OCI-LY7 (cell line): Measurements from ENCODE around the gene ZNF200.

Source experiments
- EZH2phosphoT487 ChIP-seq: fragments of 200-600 bp; sonication (generic); IDR thresholded peaks from 2 replicates; pipeline ENCODE4 v1.6.1; 2018; ENCODE audit warnings: low read depth, borderline replicate concordance, mild to moderate bottlenecking, mixed run types, antibody characterized with exemption, low read length, moderate library complexity, mixed read lengths
- TF ChIP-seq, protein P1 (sequence below): fragments of 200-600 bp; sonication (generic); conservative IDR thresholded peaks from 2 replicates; pipeline ENCODE4 v1.5.1; 2014; ENCODE audit warnings: mild to moderate bottlenecking, antibody characterized with exemption, low read length, moderate library complexity, mixed read lengths

DNA sequence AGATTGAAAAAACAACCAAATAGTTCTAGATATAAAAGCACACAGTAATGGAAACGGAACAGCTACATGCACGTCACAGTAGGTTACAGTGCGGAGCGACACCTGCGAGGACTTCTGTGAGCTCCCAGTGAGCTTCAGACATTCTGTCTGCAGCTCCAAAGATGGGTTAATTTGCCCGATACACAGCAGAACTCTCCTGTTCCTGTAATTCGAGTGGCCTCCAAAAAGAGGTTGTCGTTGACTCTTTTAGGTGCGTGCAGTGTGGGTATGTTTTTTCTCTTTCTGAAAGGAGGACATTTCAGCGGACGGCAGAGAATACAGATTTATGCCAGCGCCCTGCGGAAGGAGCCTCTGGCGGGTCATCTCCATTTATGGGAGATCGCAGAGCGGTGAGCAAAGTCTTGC lies 44.0 kb downstream of the ZNF200 start:
- TF ChIP-seq, protein P1, sequence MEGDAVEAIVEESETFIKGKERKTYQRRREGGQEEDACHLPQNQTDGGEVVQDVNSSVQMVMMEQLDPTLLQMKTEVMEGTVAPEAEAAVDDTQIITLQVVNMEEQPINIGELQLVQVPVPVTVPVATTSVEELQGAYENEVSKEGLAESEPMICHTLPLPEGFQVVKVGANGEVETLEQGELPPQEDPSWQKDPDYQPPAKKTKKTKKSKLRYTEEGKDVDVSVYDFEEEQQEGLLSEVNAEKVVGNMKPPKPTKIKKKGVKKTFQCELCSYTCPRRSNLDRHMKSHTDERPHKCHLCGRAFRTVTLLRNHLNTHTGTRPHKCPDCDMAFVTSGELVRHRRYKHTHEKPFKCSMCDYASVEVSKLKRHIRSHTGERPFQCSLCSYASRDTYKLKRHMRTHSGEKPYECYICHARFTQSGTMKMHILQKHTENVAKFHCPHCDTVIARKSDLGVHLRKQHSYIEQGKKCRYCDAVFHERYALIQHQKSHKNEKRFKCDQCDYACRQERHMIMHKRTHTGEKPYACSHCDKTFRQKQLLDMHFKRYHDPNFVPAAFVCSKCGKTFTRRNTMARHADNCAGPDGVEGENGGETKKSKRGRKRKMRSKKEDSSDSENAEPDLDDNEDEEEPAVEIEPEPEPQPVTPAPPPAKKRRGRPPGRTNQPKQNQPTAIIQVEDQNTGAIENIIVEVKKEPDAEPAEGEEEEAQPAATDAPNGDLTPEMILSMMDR: no peak
- no peak for TF ChIP-seq EZH2phosphoT487
